ENCODE data around the gene GLT8D1. TPM values are rescaled to one million over a fixed set of nuclear protein-coding genes. Genes with fewer than 3 reads are reported as not detected.

The GLT8D1 gene
- total RNA-seq, 2 experiments from 2014 or later, result 34.0 to 35.6 TPM

- no TSS peak for BruUV-seq (replicated peaks)
- CTCF ChIA-PET (ENCODE audit: unreplicated experiment), result no interaction called here
- Histone ChIP-seq H3K4me1 (ENCODE audit: insufficient read depth, low read length, poor library complexity, severe bottlenecking) (peaks cover 31% of the 10 kb centered on the region), H3K79me2 (ENCODE audit: insufficient read depth, low read depth, low read length) (peaks cover 41% of the 10 kb centered on the region), H3K4me3 (ENCODE audit: low read depth, low read length, poor library complexity, severe bottlenecking) (no peak overlapping the region), H3K9me2 (ENCODE audit: insufficient read depth, low read length) (no peaks in the 10 kb centered on the region), H2AFZ (ENCODE audit: low read length) (no peak overlapping the region), H4K20me1 (ENCODE audit: insufficient read depth, low read length) (peaks cover 10% of the 10 kb centered on the region; the same call in 1 of the 2 replicates), H3K9me3 (ENCODE audit: low read length) (no peaks in the 10 kb centered on the region), H3K4me2 (ENCODE audit: low read length) (peak overlapping the region; percentile 98), H3K27ac (ENCODE audit: low read depth, low read length, poor library complexity, severe bottlenecking) (no peak overlapping the region), H3K36me3 (ENCODE audit: insufficient read depth, low read length) (peaks cover 10% of the 10 kb centered on the region; the same call in 1 of the 2 replicates)
- POLR2A ChIA-PET, result interaction anchor here (7.4 kb wide), 1 partner anchor 12 kb away, joined by 44 read pairs; no protein-coding TSS in a partner anchor
- no peak for DNase-seq (ENCODE audit: low spot score)
- TF ChIP-seq EZH2phosphoT487 (IDR thresholded peaks at IDR 0.05; ENCODE audit: borderline replicate concordance, low read depth, low read length) (no peak), CTCF (conservative IDR thresholded peaks at IDR 0.05; ENCODE audit: low read length) (no peak)
- intact Hi-C loops (cut with micrococcal nuclease; ENCODE audit: unreplicated experiment), result no loop called here
Measured at GRCh38 chr3:52703341-52703740, 2.2 kb downstream of the GLT8D1 start.

DNA sequence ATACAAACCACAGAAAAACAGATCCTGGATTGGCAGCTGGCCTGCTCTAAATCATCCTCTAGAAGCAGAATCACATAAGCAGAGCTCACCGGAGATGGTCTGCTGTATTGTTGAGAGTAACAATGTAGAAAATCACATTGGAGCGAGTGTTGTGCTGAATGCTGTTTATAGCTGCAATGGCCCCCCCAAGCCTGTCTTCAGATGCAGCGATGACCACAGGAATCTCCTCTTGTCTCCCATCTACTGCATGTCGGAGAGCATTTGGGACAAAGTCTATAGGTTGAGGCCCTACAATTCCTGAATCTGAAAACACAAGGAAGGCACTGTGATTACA is 8.0 kb downstream of the GLT8D1 start:
- BruUV-seq (replicated peaks), result no TSS peak
- Histone ChIP-seq H4K20me1 (ENCODE audit: insufficient read depth, low read length) (peaks cover 30% of the 10 kb centered on the region), H3K79me2 (ENCODE audit: insufficient read depth, low read depth, low read length) (peaks cover 3% of the 10 kb centered on the region; the same call in 1 of the 2 replicates), H3K4me1 (ENCODE audit: insufficient read depth, low read length, poor library complexity, severe bottlenecking) (peaks cover 14% of the 10 kb centered on the region), H3K4me3 (ENCODE audit: low read depth, low read length, poor library complexity, severe bottlenecking) (no peak overlapping the region), H3K9me3 (ENCODE audit: low read length) (no peaks in the 10 kb centered on the region), H3K4me2 (ENCODE audit: low read length) (no peak overlapping the region), H3K9me2 (ENCODE audit: insufficient read depth, low read length) (no peaks in the 10 kb centered on the region), H2AFZ (ENCODE audit: low read length) (no peak overlapping the region), H3K36me3 (ENCODE audit: insufficient read depth, low read length) (peaks cover 61% of the 10 kb centered on the region), H3K27ac (ENCODE audit: low read depth, low read length, poor library complexity, severe bottlenecking) (peak overlapping the region; percentile 34)
- POLR2A ChIA-PET, result interaction anchor here (1.0 kb wide), 2 partner anchors 10 kb away, joined by 6 to 9 read pairs; no protein-coding TSS in a partner anchor
- no peak for TF ChIP-seq EZH2phosphoT487 (IDR thresholded peaks at IDR 0.05; ENCODE audit: borderline replicate concordance, low read depth, low read length)
- TF ChIP-seq CTCF (conservative IDR thresholded peaks at IDR 0.05; ENCODE audit: low read length), result no peak
- DNase-seq (ENCODE audit: low spot score), result no peak
- CTCF ChIA-PET (ENCODE audit: unreplicated experiment), result interaction anchor here (1.0 kb wide), 1 partner anchor 14 kb away, joined by 3 read pairs; no protein-coding TSS in a partner anchor
- intact Hi-C loops (cut with micrococcal nuclease; ENCODE audit: unreplicated experiment), result no loop called here

- ChIA-PET POLR2A (interaction anchor here (0.5 to 1.0 kb wide), 3 partner anchors 9 to 24 kb away, joined by 3 to 9 read pairs (median 6); no protein-coding TSS in a partner anchor), CTCF (ENCODE audit: unreplicated experiment) (interaction anchor here (1.0 kb wide), 1 partner anchor 13 kb away, joined by 3 read pairs; no protein-coding TSS in a partner anchor)
- no peak overlapping the region for H2AFZ ChIP-seq (ENCODE audit: low read length)
- no TSS peak for BruUV-seq (replicated peaks)
- peaks cover 6% of the 10 kb centered on the region; the same call in 1 of the 2 replicates for H3K79me2 ChIP-seq (ENCODE audit: insufficient read depth, low read depth, low read length)
- no peak for TF ChIP-seq EZH2phosphoT487 (IDR thresholded peaks at IDR 0.05; ENCODE audit: borderline replicate concordance, low read depth, low read length)
- no peak overlapping the region for H3K4me3 ChIP-seq (ENCODE audit: low read depth, low read length, poor library complexity, severe bottlenecking)
- intact Hi-C loops (cut with micrococcal nuclease; ENCODE audit: unreplicated experiment), result no loop called here
- H3K36me3 ChIP-seq (ENCODE audit: insufficient read depth, low read length), result peaks cover 66% of the 10 kb centered on the region
- peaks cover 30% of the 10 kb centered on the region for H4K20me1 ChIP-seq (ENCODE audit: insufficient read depth, low read length)
- no peaks in the 10 kb centered on the region for H3K9me2 ChIP-seq (ENCODE audit: insufficient read depth, low read length)
- H3K4me2 ChIP-seq (ENCODE audit: low read length), result no peak overlapping the region
- peak overlapping the region; percentile 34 for H3K27ac ChIP-seq (ENCODE audit: low read depth, low read length, poor library complexity, severe bottlenecking)
- peaks cover 14% of the 10 kb centered on the region for H3K4me1 ChIP-seq (ENCODE audit: insufficient read depth, low read length, poor library complexity, severe bottlenecking)
- H3K9me3 ChIP-seq (ENCODE audit: low read length), result no peaks in the 10 kb centered on the region
- no peak for DNase-seq (ENCODE audit: low spot score)
Measured at GRCh38 chr3:52696830-52697631, 8.6 kb downstream of the GLT8D1 start.
